Activated T-cell treated with anti-CD3 and anti-CD28 coated beads, Interleukin-2, amount 50 U/mL, for 72 hours (primary cell): ENCODE results near the gene FADS3. TPM values are rescaled to one million over a fixed set of nuclear protein-coding genes. Genes with fewer than 3 reads are reported as not detected.

Experiments
- ATAC-seq, 2 donors: fragments of 150-1000 bp; cut with Tn5 transposase; replicated peaks in 1 of 2; 2 replicates each; pipeline ENCODE4 v1.10.0; 2021; ENCODE audit warnings: moderate library complexity in 2 of 2, mild to moderate bottlenecking in 1 of 2
- DNase-seq, 2 donors: peaks; one replicate each; pipeline ENCODE4 v3.0.0; 2021 to 2022; ENCODE audit warnings: mixed read lengths in 1 of 2
- H3K27ac Mint-ChIP-seq: one replicate; pipeline ENCODE4 v1.8.0; 2022; ENCODE audit warnings: mild to moderate bottlenecking, moderate library complexity, mixed read lengths
- H3K27me3 Mint-ChIP-seq: one replicate; pipeline ENCODE4 v1.8.0; 2022; ENCODE audit warnings: low read depth, mixed read lengths
- H3K36me3 Mint-ChIP-seq, 2 donors: one replicate each; pipeline ENCODE4 v1.8.0; 2022; ENCODE audit warnings: mixed read lengths in 2 of 2, mild to moderate bottlenecking in 1 of 2; ENCODE audit not compliant: insufficient read depth in 2 of 2
- H3K4me1 Mint-ChIP-seq: one replicate; pipeline ENCODE4 v1.8.0; 2022; ENCODE audit warnings: low read depth, mixed read lengths
- H3K4me3 Mint-ChIP-seq, 2 donors: one replicate each; pipeline ENCODE4 v1.8.0; 2022; ENCODE audit warnings: mild to moderate bottlenecking in 2 of 2, mixed read lengths in 2 of 2, moderate library complexity in 2 of 2
- H3K9me3 Mint-ChIP-seq, 2 donors: one replicate each; pipeline ENCODE4 v1.8.0; 2022; ENCODE audit warnings: mixed read lengths in 2 of 2
- total RNA-seq, 2 donors: library from RNA; stranded (reverse); gene quantifications; one replicate each; pipeline ENCODE4 v1.2.3, GENCODE V29; 2022

Gene FADS3
- total RNA-seq, 2 donors from 2014 or later: 14.7 to 22.3 TPM

GRCh38 chr11:61864814-61865775 is 26.2 kb downstream of the FADS3 start:
- DNase-seq: no peak
- Mint-ChIP-seq H3K4me3 (no peak overlapping the region), H3K9me3 (no peaks in the 10 kb centered on the region), H3K4me1 (no peaks in the 10 kb centered on the region), H3K36me3 (peaks cover 0 to 2% of the 10 kb centered on the region in 2 donors), H3K27ac (no peak overlapping the region), H3K27me3 (no peaks in the 10 kb centered on the region)
- no peak for ATAC-seq

GRCh38 chr11:61863548-61864081 is 27.7 kb downstream of the FADS3 start:
- Mint-ChIP-seq H3K4me1 (no peaks in the 10 kb centered on the region), H3K27me3 (no peaks in the 10 kb centered on the region), H3K27ac (no peak overlapping the region), H3K9me3 (no peaks in the 10 kb centered on the region), H3K4me3 (no peak overlapping the region), H3K36me3 (peaks cover 0 to 6% of the 10 kb centered on the region in 2 donors)
- no peak for ATAC-seq
- DNase-seq: no peak

- no peak for ATAC-seq
- DNase-seq: no peak
- Mint-ChIP-seq H3K4me3 (no peak overlapping the region), H3K27me3 (no peaks in the 10 kb centered on the region), H3K27ac (no peak overlapping the region), H3K4me1 (no peaks in the 10 kb centered on the region), H3K36me3 (peaks cover 0 to 6% of the 10 kb centered on the region in 2 donors), H3K9me3 (no peaks in the 10 kb centered on the region)
Measured at GRCh38 chr11:61862714-61863547, 28.4 kb downstream of the FADS3 start.

GRCh38 chr11:61861634-61862033 is 29.7 kb downstream of the FADS3 start:
- Mint-ChIP-seq H3K27me3 (no peaks in the 10 kb centered on the region), H3K4me1 (no peaks in the 10 kb centered on the region), H3K4me3 (no peak overlapping the region), H3K36me3 (peaks cover 0 to 6% of the 10 kb centered on the region in 2 donors), H3K9me3 (no peaks in the 10 kb centered on the region), H3K27ac (peak overlapping the region; percentile 24)
- DNase-seq (no peak), ATAC-seq (no peak)

- no peak overlapping the region for H3K4me3 Mint-ChIP-seq
- H3K4me1 Mint-ChIP-seq: no peaks in the 10 kb centered on the region
- ATAC-seq (no peak), DNase-seq (no peak)
- no peak overlapping the region for H3K27ac Mint-ChIP-seq
- H3K36me3 Mint-ChIP-seq: peaks cover 0 to 6% of the 10 kb centered on the region in 2 donors
- no peaks in the 10 kb centered on the region for H3K27me3 Mint-ChIP-seq
- H3K9me3 Mint-ChIP-seq: no peaks in the 10 kb centered on the region
Measured at GRCh38 chr11:61860054-61860903, 31.1 kb downstream of the FADS3 start.

DNA sequence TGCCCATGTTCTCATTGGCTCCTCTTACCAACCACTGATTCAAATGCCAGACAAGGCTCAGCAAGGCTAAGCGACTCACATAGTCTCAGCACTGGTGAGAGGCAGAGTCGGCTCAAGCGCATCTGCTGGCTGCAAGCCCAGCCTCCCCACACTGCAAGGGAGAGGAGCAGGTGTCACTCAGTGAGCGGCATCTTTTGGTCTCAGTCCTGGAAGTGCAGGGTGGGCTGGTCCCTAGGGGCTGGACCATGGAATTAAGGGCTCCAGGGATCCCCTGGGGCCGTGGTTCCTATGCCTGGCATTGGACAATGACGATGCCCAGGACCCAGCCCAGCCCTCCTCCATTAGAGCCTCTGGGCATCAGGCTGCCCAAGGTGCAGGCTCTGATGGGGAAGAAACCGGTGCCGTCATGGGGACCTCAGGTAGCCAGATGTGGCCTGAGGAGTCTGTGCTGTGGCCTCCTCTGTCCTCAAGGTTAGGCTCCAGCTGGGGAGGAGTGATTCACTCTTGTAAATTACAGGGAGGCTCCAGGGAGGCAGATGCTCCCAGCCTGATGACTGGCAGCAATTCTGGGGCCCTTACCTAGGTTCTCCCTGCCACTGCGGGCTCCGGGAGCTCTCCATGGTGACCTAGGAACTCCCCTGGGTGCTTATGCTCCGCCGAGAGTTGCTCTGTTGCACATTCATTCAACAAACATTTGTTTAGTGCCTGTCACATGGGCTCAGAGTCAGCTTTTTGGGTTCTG is 35.2 kb downstream of the FADS3 start:
- Mint-ChIP-seq H3K27me3 (no peaks in the 10 kb centered on the region), H3K4me3 (no peak overlapping the region), H3K4me1 (no peaks in the 10 kb centered on the region), H3K36me3 (peaks cover 0 to 9% of the 10 kb centered on the region in 2 donors), H3K9me3 (no peaks in the 10 kb centered on the region), H3K27ac (no peak overlapping the region)
- ATAC-seq: no peak
- DNase-seq: no peak

- Mint-ChIP-seq H3K36me3 (peaks cover 0 to 9% of the 10 kb centered on the region in 2 donors), H3K9me3 (no peaks in the 10 kb centered on the region), H3K27ac (no peak overlapping the region), H3K4me3 (no peak overlapping the region), H3K4me1 (no peaks in the 10 kb centered on the region), H3K27me3 (no peaks in the 10 kb centered on the region)
- ATAC-seq (no peak), DNase-seq (no peak)
Measured at GRCh38 chr11:61854966-61855714, 36.2 kb downstream of the FADS3 start.

DNA sequence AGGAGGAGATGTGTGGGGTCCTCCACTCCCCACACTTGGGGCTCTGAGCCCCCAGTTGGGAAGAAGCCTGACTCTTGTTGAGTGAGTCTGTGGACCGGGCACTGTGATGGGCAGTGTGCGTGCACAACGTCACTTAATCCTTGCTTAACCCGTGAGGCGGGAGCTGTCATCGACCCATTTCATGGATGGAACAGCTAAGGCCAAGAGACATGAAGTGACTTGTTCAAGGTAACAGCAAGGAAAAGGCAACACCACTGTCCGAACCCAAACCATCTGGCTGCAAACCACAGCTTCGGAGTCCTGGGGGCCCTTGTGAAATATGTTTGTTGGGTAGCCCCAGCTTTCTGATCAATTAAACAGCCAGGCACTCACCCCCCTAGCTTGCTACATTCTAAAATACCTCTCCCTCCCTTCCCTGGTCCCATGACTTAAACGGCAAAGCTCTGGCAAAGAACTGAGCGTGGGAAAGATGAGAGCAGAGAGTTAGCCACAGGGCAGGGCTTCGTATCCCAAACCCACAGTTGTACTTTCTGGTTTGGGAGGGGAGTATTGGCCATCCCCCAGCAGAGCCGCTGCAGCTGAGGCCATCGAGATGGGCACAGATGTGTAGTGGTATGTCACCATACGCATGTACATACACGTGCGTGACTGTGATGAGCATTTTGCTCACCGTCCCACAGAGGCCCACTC is 37.0 kb downstream of the FADS3 start:
- Mint-ChIP-seq H3K36me3 (peaks cover 0 to 9% of the 10 kb centered on the region in 2 donors), H3K27me3 (no peaks in the 10 kb centered on the region), H3K4me1 (no peaks in the 10 kb centered on the region), H3K4me3 (no peak overlapping the region), H3K27ac (no peak overlapping the region), H3K9me3 (no peaks in the 10 kb centered on the region)
- DNase-seq: no peak
- no peak for ATAC-seq

- no peaks in the 10 kb centered on the region for H3K9me3 Mint-ChIP-seq
- ATAC-seq: no peak
- H3K27ac Mint-ChIP-seq: no peak overlapping the region
Measured at GRCh38 chr11:61853698-61854169, 37.6 kb downstream of the FADS3 start.

GRCh38 chr11:61851900-61852295 is 39.4 kb downstream of the FADS3 start:
- no peaks in the 10 kb centered on the region for H3K9me3 Mint-ChIP-seq
- no peak for DNase-seq
- peaks cover 5 to 10% of the 10 kb centered on the region in 2 donors for H3K36me3 Mint-ChIP-seq

More at GRCh38 chr11:61853698-61854169, 37.6 kb downstream of the FADS3 start:
- Mint-ChIP-seq H3K4me3 (no peak overlapping the region), H3K27me3 (no peaks in the 10 kb centered on the region), H3K4me1 (no peaks in the 10 kb centered on the region), H3K36me3 (peaks cover 0 to 8% of the 10 kb centered on the region in 2 donors)
- no peak for DNase-seq

More at GRCh38 chr11:61851900-61852295, 39.4 kb downstream of the FADS3 start:
- H3K4me3 Mint-ChIP-seq: no peak overlapping the region
- no peak overlapping the region for H3K27ac Mint-ChIP-seq
- ATAC-seq: no peak
- no peaks in the 10 kb centered on the region for H3K4me1 Mint-ChIP-seq
- no peaks in the 10 kb centered on the region for H3K27me3 Mint-ChIP-seq
